H9 (cell line): ENCODE measurements around the gene TTYH2. TPM values are rescaled to one million over a fixed set of nuclear protein-coding genes. Genes with fewer than 3 reads are reported as not detected.
A peak's percentile ranks its signal among the peaks of the same experiment; 100 is the strongest.

Experiments
- DNase-seq: peaks from one replicate; pipeline ENCODE4 v3.0.0-alpha.2; 2017
- H2AFZ ChIP-seq: one replicate; pipeline ENCODE4 v1.6.1; 2013; ENCODE audit warnings: mild to moderate bottlenecking, low read length, control low read depth, moderate library complexity
- H2AK5ac ChIP-seq: 2 replicates; pipeline ENCODE4 v1.6.1; 2013; ENCODE audit warnings: low read length, control low read depth, mixed read lengths; ENCODE audit not compliant: insufficient read length
- H2BK120ac ChIP-seq: one replicate; pipeline ENCODE4 v1.6.1; 2013; ENCODE audit warnings: low read depth, mild to moderate bottlenecking, low read length, control low read depth, inconsistent platforms; ENCODE audit not compliant: poor library complexity, severe bottlenecking
- H2BK12ac ChIP-seq: 2 replicates; pipeline ENCODE4 v1.6.1; 2013; ENCODE audit warnings: low read length, control low read depth, mixed read lengths, low read depth; ENCODE audit not compliant: insufficient read length
- H2BK15ac ChIP-seq: 2 replicates; pipeline ENCODE4 v1.6.1; 2013; ENCODE audit warnings: low read depth, low read length, control low read depth
- H2BK20ac ChIP-seq: one replicate; pipeline ENCODE4 v1.6.1; 2013; ENCODE audit warnings: low read depth, mild to moderate bottlenecking, low read length, control low read depth, inconsistent platforms; ENCODE audit not compliant: poor library complexity, severe bottlenecking
- H2BK5ac ChIP-seq: 2 replicates; pipeline ENCODE4 v1.6.1; 2013; ENCODE audit warnings: low read length, control low read depth, mixed read lengths; ENCODE audit not compliant: insufficient read length
- H3K14ac ChIP-seq: 2 replicates; pipeline ENCODE4 v1.6.1; 2013; ENCODE audit warnings: low read length, control low read depth; ENCODE audit not compliant: insufficient read depth
- H3K18ac ChIP-seq: 2 replicates; pipeline ENCODE4 v1.6.1; 2013; ENCODE audit warnings: low read depth, mild to moderate bottlenecking, mixed read lengths, low read length, control low read depth; ENCODE audit not compliant: insufficient read length
- H3K23ac ChIP-seq: 2 replicates; pipeline ENCODE4 v1.6.1; 2013; ENCODE audit warnings: low read length, control low read depth, mixed read lengths, low read depth; ENCODE audit not compliant: insufficient read length
- H3K23me2 ChIP-seq: 2 replicates; pipeline ENCODE4 v1.6.1; 2013; ENCODE audit warnings: low read depth, mild to moderate bottlenecking, mixed read lengths, low read length, control low read depth; ENCODE audit not compliant: insufficient read length, poor library complexity, severe bottlenecking
- H3K27ac ChIP-seq: 2 replicates; pipeline ENCODE4 v1.5.1; 2013; ENCODE audit warnings: low read length, control low read depth, mixed read lengths, low read depth; ENCODE audit not compliant: insufficient read length
- H3K27me3 ChIP-seq: 2 replicates; pipeline ENCODE4 v1.6.1; 2013; ENCODE audit warnings: low read length, control low read depth, inconsistent platforms; ENCODE audit not compliant: insufficient read depth
- H3K4ac ChIP-seq: 2 replicates; pipeline ENCODE4 v1.6.1; 2013; ENCODE audit warnings: low read depth, mild to moderate bottlenecking, control low read depth, inconsistent platforms, low read length, moderate library complexity
- H3K4me1 ChIP-seq: 2 replicates; pipeline ENCODE4 v1.6.1; 2013; ENCODE audit warnings: low read length, control low read depth, inconsistent platforms; ENCODE audit not compliant: insufficient read depth
- H3K4me2 ChIP-seq: 2 replicates; pipeline ENCODE4 v1.6.1; 2013; ENCODE audit warnings: low read length, control low read depth, mixed read lengths; ENCODE audit not compliant: insufficient read length, insufficient read depth
- H3K56ac ChIP-seq: 2 replicates; pipeline ENCODE4 v1.6.1; 2013; ENCODE audit warnings: low read depth, mild to moderate bottlenecking, mixed read lengths, low read length, control low read depth; ENCODE audit not compliant: insufficient read length
- H3K79me1 ChIP-seq: 2 replicates; pipeline ENCODE4 v1.6.1; 2013; ENCODE audit warnings: low read depth, mild to moderate bottlenecking, moderate library complexity, low read length, control low read depth, inconsistent platforms; ENCODE audit not compliant: insufficient read depth, poor library complexity, severe bottlenecking
- H3K79me2 ChIP-seq: 2 replicates; pipeline ENCODE4 v1.6.1; 2013; ENCODE audit warnings: low read length, control low read depth, inconsistent platforms; ENCODE audit not compliant: insufficient read depth
- H3K9ac ChIP-seq: 2 replicates; pipeline ENCODE4 v1.6.1; 2013; ENCODE audit warnings: low read length, control low read depth, mixed read lengths; ENCODE audit not compliant: insufficient read length; ENCODE audit errors: extremely low read depth
- H3K9me3 ChIP-seq: one replicate; pipeline ENCODE4 v1.6.1; 2013; ENCODE audit warnings: low read depth, low read length, inconsistent platforms; ENCODE audit not compliant: control insufficient read depth
- H3T11ph ChIP-seq: one replicate; pipeline ENCODE4 v1.6.1; 2013; ENCODE audit warnings: mild to moderate bottlenecking, low read length, control low read depth, inconsistent platforms
- H4K20me1 ChIP-seq: one replicate; pipeline ENCODE4 v1.6.1; 2013; ENCODE audit not compliant: control insufficient read depth, insufficient read length, insufficient read depth
- H4K5ac ChIP-seq: 2 replicates; pipeline ENCODE4 v1.6.1; 2013; ENCODE audit warnings: low read depth, mild to moderate bottlenecking, mixed read lengths, low read length, control low read depth; ENCODE audit not compliant: insufficient read length
- H4K8ac ChIP-seq: replicated peaks from 2 replicates; pipeline ENCODE4 v1.6.1; 2013; ENCODE audit warnings: low read length, control low read depth, mixed read lengths, low read depth; ENCODE audit not compliant: insufficient read length
- H4K91ac ChIP-seq: 2 replicates; pipeline ENCODE4 v1.6.1; 2013; ENCODE audit warnings: low read depth, mild to moderate bottlenecking, moderate library complexity, mixed read lengths, low read length, control low read depth; ENCODE audit not compliant: insufficient read length
- H3K27ac Mint-ChIP-seq, 3 experiments: 2 replicates in 2 of 3; 3 replicates in 1 of 3; pipeline ENCODE4 v1.8.0; 2020 to 2021; ENCODE audit warnings: mixed read lengths in 3 of 3, mild to moderate bottlenecking in 1 of 3, moderate library complexity in 1 of 3
- H3K27me3 Mint-ChIP-seq: 2 replicates; pipeline ENCODE4 v1.8.0; 2021; ENCODE audit warnings: low read depth, mild to moderate bottlenecking, moderate library complexity, mixed read lengths
- H3K36me3 Mint-ChIP-seq, 3 experiments: 2 replicates in 2 of 3; 3 replicates in 1 of 3; pipeline ENCODE4 v1.8.0; 2020 to 2021; ENCODE audit warnings: low read depth in 3 of 3, mixed read lengths in 3 of 3; ENCODE audit not compliant: insufficient read depth in 1 of 3
- H3K4me1 Mint-ChIP-seq, 2 experiments: 2 replicates each; pipeline ENCODE4 v1.8.0; 2020; ENCODE audit warnings: mixed read lengths in 2 of 2
- H3K4me3 Mint-ChIP-seq, 2 experiments: 2 replicates in 1 of 2; 3 replicates in 1 of 2; pipeline ENCODE4 v1.8.0; 2020 to 2021; ENCODE audit warnings: mild to moderate bottlenecking in 2 of 2, mixed read lengths in 2 of 2, moderate library complexity in 1 of 2
- H3K9me3 Mint-ChIP-seq, 2 experiments: 2 replicates in 1 of 2; 3 replicates in 1 of 2; pipeline ENCODE4 v1.8.0; 2020; ENCODE audit warnings: mild to moderate bottlenecking in 2 of 2, mixed read lengths in 2 of 2, moderate library complexity in 1 of 2
- WGBS: extraction: QIAGEN DNeasy Blood & Tissue Kit; methylation state at CpG from one replicate; pipeline ENCODE4 v1.1.7; 2013; ENCODE audit warnings: missing lambda C conversion rate, low lambda C conversion rate, mixed read lengths; ENCODE audit not compliant: insufficient read length; ENCODE audit errors: extremely low coverage; 5-methylcytosine and 5-hydroxymethylcytosine counted together
- total RNA-seq: library from RNA; stranded (reverse); gene quantifications from 2 replicates; pipeline ENCODE4 v1.2.1, GENCODE V29; 2021
- TF ChIP-seq, protein P1 (sequence below): fragments of 200-600 bp; sonication (generic); conservative IDR thresholded peaks from 3 replicates; pipeline ENCODE4 v1.8.0; 2021; ENCODE audit warnings: antibody characterized with exemption, mild to moderate bottlenecking

The TTYH2 gene
- total RNA-seq, 1 experiment from 2014 or later: 1.6 TPM

DNA sequence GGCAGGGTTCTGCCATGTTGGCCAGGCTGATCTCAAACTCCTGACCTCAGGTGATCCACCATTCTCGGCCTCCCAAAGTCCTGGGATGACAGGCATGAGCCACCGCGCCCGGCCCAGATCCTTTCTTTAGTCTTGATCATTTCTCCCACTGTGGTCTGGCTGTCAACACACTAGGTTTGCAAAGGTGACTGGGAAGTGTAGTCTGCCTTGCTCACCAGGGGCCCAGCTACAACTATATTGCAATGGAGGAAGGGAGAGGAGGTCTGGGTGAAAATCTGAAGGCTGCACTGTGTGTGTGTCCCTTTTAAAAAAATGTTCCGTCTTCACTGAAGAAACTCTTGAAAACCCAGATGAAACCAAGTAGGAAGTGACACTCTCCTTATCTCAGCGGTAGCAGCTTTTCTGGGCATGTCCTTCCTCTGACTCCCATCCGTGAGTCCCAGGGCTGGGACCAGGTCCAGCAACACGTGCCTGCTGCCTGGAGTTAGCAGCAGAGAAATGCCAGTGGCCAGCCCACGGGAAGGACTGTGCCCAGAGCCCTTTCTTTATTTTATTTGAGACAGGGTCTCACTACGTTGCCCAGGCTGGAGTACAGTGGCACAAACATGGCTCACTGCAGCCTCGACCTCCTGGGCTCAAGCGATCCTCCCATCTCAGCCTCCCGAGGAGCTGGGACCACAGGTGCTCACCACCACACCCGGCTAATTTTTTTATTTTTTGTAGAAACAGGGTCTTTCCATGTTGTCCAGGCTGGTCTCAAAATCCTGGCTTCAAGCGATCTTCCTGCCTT is 94.8 kb downstream of the TTYH2 start:
- Histone ChIP-seq H3K4me1 (no peaks in the 10 kb centered on the region), H4K91ac (no peak overlapping the region), H2BK12ac (no peak overlapping the region), H2AFZ (no peak overlapping the region), H3K4me2 (no peak overlapping the region), H3K27me3 (no peaks in the 10 kb centered on the region), H2BK5ac (no peak overlapping the region), H3K27ac (no peak overlapping the region), H3K79me1 (no peaks in the 10 kb centered on the region), H3K79me2 (no peaks in the 10 kb centered on the region), H2BK15ac (no peak overlapping the region), H3K23ac (no peak overlapping the region), H4K5ac (no peak overlapping the region), H3T11ph (no peak overlapping the region), H3K18ac (no peak overlapping the region), H3K4ac (no peak overlapping the region), H2BK120ac (no peak overlapping the region), H3K9ac (no peak overlapping the region), H3K9me3 (peaks cover 6% of the 10 kb centered on the region), H3K14ac (no peak overlapping the region), H2BK20ac (no peak overlapping the region), H3K23me2 (no peaks in the 10 kb centered on the region), H4K20me1 (no peaks in the 10 kb centered on the region), H3K56ac (no peak overlapping the region), H2AK5ac (no peak overlapping the region), H4K8ac (no peak overlapping the region)
- DNase-seq: no peak
- TF ChIP-seq, protein P1, sequence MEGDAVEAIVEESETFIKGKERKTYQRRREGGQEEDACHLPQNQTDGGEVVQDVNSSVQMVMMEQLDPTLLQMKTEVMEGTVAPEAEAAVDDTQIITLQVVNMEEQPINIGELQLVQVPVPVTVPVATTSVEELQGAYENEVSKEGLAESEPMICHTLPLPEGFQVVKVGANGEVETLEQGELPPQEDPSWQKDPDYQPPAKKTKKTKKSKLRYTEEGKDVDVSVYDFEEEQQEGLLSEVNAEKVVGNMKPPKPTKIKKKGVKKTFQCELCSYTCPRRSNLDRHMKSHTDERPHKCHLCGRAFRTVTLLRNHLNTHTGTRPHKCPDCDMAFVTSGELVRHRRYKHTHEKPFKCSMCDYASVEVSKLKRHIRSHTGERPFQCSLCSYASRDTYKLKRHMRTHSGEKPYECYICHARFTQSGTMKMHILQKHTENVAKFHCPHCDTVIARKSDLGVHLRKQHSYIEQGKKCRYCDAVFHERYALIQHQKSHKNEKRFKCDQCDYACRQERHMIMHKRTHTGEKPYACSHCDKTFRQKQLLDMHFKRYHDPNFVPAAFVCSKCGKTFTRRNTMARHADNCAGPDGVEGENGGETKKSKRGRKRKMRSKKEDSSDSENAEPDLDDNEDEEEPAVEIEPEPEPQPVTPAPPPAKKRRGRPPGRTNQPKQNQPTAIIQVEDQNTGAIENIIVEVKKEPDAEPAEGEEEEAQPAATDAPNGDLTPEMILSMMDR: no peak
- peaks cover 2 to 16% of the 10 kb centered on the region in 2 experiments for H3K4me1 Mint-ChIP-seq
- H3K4me3 Mint-ChIP-seq: no peak overlapping the region
- H3K36me3 Mint-ChIP-seq: peaks cover 0 to 6% (median 4%) of the 10 kb centered on the region in 3 experiments; a peak in 3 of 7 replicates
- peaks cover 14% of the 10 kb centered on the region for H3K27me3 Mint-ChIP-seq
- peaks cover 7 to 9% of the 10 kb centered on the region in 2 experiments; a peak in 4 of 5 replicates for H3K9me3 Mint-ChIP-seq
- WGBS: no CpG with 5 or more reads among the region's 15 CpGs
- peak overlapping the region in 1 of 3 experiments; percentile 65; a peak in 1 of 7 replicates for H3K27ac Mint-ChIP-seq
